ENCODE data around the gene CIAPIN1. TPM values are rescaled to one million over a fixed set of nuclear protein-coding genes. Genes with fewer than 3 reads are reported as not detected.

CIAPIN1 gene
- total and polyA plus RNA-seq, 2 of the 4 experiments (the other 2 are of a cell fraction) = 41.6 to 47.7 TPM

GRCh38 chr16:57462978-57463362 lies 15.8 kb upstream of the CIAPIN1 start:
- TF ChIP-seq BHLHE40 (IDR thresholded peaks at IDR 0.05; ENCODE audit: low read depth, low read length) (no peak), MAZ (IDR thresholded peaks at IDR 0.05; ENCODE audit: borderline replicate concordance, low read depth, low read length) (no peak), SMC3 (IDR thresholded peaks at IDR 0.05; ENCODE audit: low read depth, low read length) (no peak), RFX5 (IDR thresholded peaks at IDR 0.05; ENCODE audit: low read depth, low read length) (no peak)
- H2AFZ ChIP-seq (replicated peaks; ENCODE audit: low read length, poor library complexity) = peak overlapping the region; percentile 95
- peaks cover 9% of the 10 kb centered on the region; the same call in 1 of the 2 replicates for H4K20me1 ChIP-seq (ENCODE audit: insufficient read depth, low read length)
- no peak overlapping the region for H2BK20ac ChIP-seq (ENCODE audit: low read depth, low read length)
- peak overlapping the region; percentile 64 for H3K27ac ChIP-seq (ENCODE audit: insufficient read depth, low read length)
- no peak overlapping the region for H3K18ac ChIP-seq (ENCODE audit: low read depth, low read length)
- peak overlapping the region; percentile 99 for H3K4me2 ChIP-seq (ENCODE audit: low read depth, low read length)
- H2AK5ac ChIP-seq (ENCODE audit: low read depth, low read length) = peak overlapping the region; percentile 76; the same call in 1 of the 2 replicates
- ChIA-PET CTCF (interaction anchor here (0.5 to 1.2 kb wide), 5 partner anchors 10 to 168 kb away, joined by 3 to 6 read pairs (median 4); partner anchors contain the start of gene DOK4), POLR2A (ENCODE audit: unreplicated experiment) (no interaction called here)
- H3K4me3 ChIP-seq (ENCODE audit: insufficient read depth, low read depth, low read length) = peak overlapping the region; percentile 81
- peak overlapping the region; percentile 93 for H2AK9ac ChIP-seq (replicated peaks; ENCODE audit: low read depth, low read length, poor library complexity)
- peak overlapping the region; percentile 23; the same call in 1 of the 2 replicates for H4K91ac ChIP-seq (ENCODE audit: insufficient read depth, low read depth, low read length)
- H2BK120ac ChIP-seq (ENCODE audit: low read depth, low read length) = no peak overlapping the region
- no peak overlapping the region for H2BK15ac ChIP-seq (ENCODE audit: low read depth, low read length)
- H3K4me1 ChIP-seq (ENCODE audit: control insufficient read depth, insufficient read depth, low read length) = peaks cover 4% of the 10 kb centered on the region
- H3K23ac ChIP-seq (ENCODE audit: low read depth, low read length) = peak overlapping the region; percentile 67; the same call in 1 of the 2 replicates
- H3K14ac ChIP-seq (replicated peaks; ENCODE audit: low read depth, low read length) = peak overlapping the region; percentile 12
- in situ Hi-C loops (cut with MboI; ENCODE audit: low sequenced_read_pairs) = no loop called here
- peak overlapping the region; percentile 98 for H3K9ac ChIP-seq (ENCODE audit: low read depth, low read length)
- no peak for DNase-seq
- ATAC-seq (ENCODE audit: low read depth) = peak; percentile 48
- peak overlapping the region; percentile 54 for H3K56ac ChIP-seq (ENCODE audit: extremely low read depth, insufficient read depth, low read length)
- H2BK5ac ChIP-seq (ENCODE audit: low read depth, low read length, poor library complexity, severe bottlenecking) = peak overlapping the region; percentile 4
- peaks cover 13 to 39% of the 10 kb centered on the region in 2 experiments for H3K79me1 ChIP-seq (ENCODE audit: low read depth in 1 of 2, low read length in 2 of 2)
- peak overlapping the region; percentile 54 to 88; a peak in 2 of 4 replicates for H4K8ac ChIP-seq (ENCODE audit: low read depth in 2 of 2, low read length in 2 of 2)
- dilution Hi-C loops (cut with HindIII; ENCODE audit: low sequenced_read_pairs, unreplicated experiment) = no loop called here
- intact Hi-C loops (cut with micrococcal nuclease) = loop anchor here (1.0 kb wide), 1 partner anchor 56 kb away; no protein-coding TSS in a partner anchor
- peaks cover 39% of the 10 kb centered on the region for H3K36me3 ChIP-seq (ENCODE audit: control insufficient read depth, insufficient read depth, low read length)
- no peaks in the 10 kb centered on the region for H3K27me3 ChIP-seq (ENCODE audit: control insufficient read depth, insufficient read depth, low read length)
- H4K5ac ChIP-seq (ENCODE audit: low read depth, low read length) = peak overlapping the region; percentile 44
- peak overlapping the region; percentile 78 for H3K4ac ChIP-seq (ENCODE audit: low read depth, low read length)
- no CpG with 5 or more reads among the region's 16 CpGs for WGBS, 2 experiments (ENCODE audit: extremely low coverage in 2 of 2, insufficient read length in 1 of 2)
- BruUV-seq (replicated peaks) = no TSS peak
- no peaks in the 10 kb centered on the region for H3K9me3 ChIP-seq (ENCODE audit: control insufficient read depth, insufficient read depth, low read length)
- no peaks in the 10 kb centered on the region for H3K9me1 ChIP-seq (ENCODE audit: insufficient read depth, low read length)
